Measurements from ENCODE around the gene ABCC8.

The ABCC8 gene

GRCh38 chr11:17383461-17383860, 93.2 kb downstream of the ABCC8 start:
- no peak for DNase-seq

GRCh38 chr11:17382046-17382728, 94.5 kb downstream of the ABCC8 start:
- DNase-seq: no peak

GRCh38 chr11:17381156-17381555, 95.5 kb downstream of the ABCC8 start:
- DNase-seq: no peak

GRCh38 chr11:17379383-17380180, 97.1 kb downstream of the ABCC8 start:
- no peak for DNase-seq

DNA sequence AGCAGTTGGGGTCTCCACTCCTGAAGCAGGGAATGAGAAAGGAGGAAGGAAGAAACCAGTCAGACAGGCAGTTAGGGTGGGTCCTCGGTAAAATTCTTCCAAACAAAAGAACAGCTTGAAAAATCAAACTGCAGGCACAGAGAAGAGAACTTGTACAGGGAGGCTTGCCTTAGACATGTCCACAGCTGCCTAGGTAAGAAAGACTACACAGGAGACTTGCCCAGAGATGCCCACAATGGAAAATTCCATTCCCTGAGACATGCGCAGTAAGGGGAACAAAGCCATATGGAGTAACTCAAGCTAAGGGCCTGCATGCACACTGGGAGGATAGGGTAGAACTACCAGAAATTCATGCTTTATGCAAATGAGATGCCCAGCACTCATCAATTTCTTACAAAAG, 98.0 kb downstream of the ABCC8 start:
- DNase-seq: no peak

GRCh38 chr11:17376493-17376892, 100.2 kb downstream of the ABCC8 start:
- DNase-seq: no peak

DNA sequence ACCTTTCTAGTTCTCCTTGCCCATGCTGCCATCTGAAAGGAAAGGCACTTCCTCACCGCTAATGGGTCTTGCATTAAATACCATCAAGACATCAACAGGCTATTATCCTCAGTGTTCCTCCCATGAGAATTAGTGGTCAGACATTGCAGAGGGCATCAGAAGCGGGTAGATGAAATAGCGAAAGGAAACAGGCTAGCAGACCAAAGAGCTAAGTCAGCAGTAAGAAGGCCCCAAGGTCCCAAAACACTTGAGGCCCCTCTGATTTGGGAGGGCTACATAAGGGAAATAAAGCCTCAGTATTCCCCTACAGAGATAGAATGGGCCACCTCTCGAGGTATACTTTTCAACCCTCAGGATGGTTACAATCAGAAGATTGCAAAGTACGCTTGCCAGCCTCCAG, 101.1 kb downstream of the ABCC8 start:
- no peak for DNase-seq

GRCh38 chr11:17371614-17372013, 105.0 kb downstream of the ABCC8 start:
- no peak for DNase-seq

DNA sequence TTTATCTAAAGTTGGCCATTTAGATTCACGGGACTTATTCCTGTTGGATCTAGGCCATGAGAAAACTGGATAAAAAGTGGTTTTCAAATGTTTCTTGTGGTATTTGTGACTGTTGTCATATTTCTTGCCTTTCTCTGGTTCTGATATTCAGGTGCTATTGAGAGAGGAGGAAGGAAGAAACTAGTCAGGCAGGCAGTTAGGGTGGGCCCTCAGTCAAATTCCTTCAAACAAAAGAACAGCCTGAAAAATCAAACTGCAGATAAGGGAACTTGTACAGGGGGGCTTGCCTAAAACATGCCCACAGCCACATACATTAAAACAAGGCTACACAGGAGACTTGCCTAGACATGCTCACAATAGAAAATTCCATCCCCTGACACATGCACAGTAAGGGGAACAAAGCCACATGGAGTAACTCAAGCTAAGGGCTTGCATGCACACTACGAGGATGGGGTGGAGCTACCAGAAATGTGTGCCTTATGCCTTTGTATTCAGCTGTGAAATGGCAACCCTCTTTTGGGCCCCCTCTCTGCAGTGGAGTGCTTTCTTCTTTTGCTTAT, 106.9 kb downstream of the ABCC8 start:
- no peak for DNase-seq

DNA sequence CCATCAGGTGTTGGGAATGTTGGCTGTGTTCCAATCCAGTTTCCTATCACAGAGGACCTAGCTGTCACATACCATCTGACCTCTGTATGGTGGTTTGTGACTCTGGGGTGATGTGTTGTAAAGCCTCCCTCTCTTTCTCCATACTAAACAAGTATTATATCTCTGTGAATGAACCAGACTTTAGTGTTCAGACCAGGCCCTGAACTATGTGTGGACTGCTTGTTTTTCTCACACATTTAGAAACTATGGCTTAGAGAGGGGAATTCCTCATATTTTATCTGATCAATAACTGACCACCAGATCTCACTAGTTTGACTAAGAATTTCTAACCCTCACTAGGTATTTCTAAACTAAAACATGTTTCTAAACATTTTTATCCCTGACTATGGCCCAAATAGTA, 107.6 kb downstream of the ABCC8 start:
- no peak for DNase-seq

DNA sequence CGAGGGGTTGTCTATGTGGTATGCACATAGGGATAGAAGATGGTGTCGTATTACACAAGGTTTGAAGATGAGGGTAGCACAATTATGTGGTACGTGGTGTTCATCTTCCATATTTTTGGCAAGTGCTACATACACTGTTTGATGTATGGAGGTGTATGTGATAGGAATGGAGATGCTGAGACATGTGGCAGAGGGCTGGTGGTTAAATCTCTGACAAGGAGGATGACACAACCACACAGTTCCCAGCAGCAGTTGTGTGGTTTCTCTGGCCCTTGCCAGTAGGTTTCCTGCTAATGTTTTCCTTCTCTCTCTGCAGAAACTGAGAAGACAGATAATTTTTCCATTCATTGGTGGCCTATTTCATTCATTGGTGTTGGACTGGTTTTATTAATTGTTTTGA, 108.1 kb downstream of the ABCC8 start:
- DNase-seq: no peak

GRCh38 chr11:17366495-17366894, 110.2 kb downstream of the ABCC8 start:
- DNase-seq: no peak

- no peak for DNase-seq
Measured at GRCh38 chr11:17354601-17354991, 122.0 kb downstream of the ABCC8 start.

DNA sequence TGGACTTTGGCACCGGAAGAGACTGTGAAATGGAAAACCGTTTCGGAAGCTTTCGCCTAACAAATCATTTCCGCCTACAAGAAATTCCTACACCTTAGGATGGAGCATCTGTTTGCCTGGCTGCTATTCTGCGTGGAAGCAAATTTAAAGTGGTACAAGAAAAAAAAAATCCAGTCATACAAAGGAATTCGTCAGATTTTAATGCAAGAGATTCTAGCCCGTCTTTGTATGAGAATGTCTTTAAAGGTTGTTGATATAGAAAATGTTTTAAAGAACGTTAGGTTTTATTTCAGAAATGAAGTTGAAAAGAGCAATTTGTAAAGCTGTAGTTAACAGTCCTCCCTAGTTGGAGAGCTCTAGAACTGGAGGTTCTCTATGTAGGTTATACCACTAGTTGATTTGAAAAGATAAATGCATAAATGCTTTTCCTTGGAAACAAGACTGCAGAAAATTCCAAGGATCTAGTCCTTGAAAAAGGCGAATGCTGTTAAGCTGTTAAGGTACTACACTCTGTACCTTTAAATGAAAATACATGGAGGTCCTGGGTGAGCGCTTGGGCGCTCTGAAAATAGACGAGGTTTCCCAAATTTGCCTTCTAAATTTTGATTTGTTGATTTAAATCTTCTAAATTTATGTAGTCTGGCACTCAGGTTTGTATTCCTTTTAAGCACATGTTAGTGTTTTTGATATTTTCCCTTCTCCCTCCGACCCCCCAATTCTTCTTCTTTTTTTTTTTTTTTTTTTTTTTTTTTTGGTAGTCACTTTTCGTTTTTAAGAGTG, 122.6 kb downstream of the ABCC8 start:
- no peak for DNase-seq

DNA sequence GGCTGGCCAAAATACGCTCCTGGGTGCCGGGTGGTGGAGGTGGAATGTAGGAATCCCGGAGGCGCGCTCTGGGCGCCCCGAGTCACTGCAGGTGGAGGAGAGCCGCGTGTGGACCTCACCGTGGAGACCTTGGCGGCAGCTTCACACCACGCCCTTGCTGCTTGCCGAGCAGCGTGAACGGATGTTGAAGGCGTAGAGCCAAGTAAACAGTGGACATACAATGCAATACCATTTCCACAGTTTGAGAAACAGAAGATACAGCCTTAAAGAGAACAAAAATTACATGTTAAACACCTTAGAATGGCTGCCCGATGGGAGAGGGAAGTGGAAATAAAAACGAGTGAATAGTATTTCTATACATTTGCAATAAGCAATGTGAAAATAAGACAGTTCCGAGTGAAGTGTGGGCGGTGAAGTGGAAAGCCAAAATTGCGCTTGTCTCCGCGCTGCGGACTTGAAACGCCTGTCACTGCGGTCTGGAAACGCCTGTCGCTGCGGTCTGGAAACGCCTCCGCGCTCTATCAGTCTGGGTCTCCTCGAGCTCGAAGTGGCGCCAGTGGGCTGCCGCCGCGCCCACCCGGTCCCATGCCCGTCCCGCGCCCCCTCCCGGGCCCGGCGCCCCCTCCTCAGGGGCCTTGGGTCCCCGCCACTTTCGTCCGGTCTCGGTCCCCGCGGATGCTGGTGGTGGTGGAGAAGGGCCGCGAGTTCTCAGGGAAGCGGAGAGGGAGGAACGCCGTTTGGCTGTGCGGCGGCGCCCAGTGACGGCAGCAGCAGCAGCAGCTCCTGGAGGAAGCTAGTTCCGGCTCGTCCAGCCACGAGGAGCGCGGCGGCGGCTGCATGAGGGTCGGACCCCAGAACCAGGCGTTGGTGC, 123.5 kb downstream of the ABCC8 start:
- peak; percentile 58 for DNase-seq

- DNase-seq: peak; percentile 7
Measured at GRCh38 chr11:17351510-17352176, 125.0 kb downstream of the ABCC8 start, which contains the start of gene NCR3LG1. NCR3LG1 (plus strand) TSS chr11:17351800; CDS start chr11:17351970, 170 bp downstream.

- DNase-seq: no peak
Measured at GRCh38 chr11:17351172-17351509, 125.5 kb downstream of the ABCC8 start.

DNA sequence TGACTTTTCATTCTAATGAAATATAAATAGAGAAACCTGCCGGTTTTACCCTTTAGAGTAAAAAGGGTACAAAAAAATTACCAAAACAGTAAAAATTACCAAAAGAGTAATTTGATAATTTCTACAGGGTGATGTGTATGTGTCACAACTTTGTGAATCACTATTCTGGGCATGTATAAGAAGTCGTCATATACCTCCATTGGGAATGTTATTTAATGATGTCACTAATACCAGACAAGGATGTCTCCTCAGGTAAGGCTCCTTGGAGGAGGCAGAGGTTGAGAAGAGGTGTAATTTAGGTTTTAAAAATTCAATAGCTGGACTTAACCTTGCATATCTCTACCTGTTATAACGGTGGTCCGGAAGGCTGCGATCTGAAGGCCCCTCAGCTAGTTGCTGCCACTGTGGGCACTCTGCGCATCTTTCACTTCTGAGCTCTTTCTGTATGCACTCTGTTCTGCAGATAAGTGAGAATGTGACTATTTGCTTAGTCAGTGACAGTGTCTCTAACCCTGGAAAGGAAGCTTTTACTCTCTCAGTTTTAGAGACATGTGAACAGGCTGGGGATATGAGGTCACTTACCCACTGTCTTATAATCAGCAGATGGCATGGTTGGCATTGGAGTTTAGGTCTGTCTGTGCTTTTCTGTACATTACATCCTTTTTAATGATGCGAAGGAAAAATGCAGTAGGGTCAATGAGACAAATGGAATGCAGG, 126.0 kb downstream of the ABCC8 start:
- DNase-seq: no peak

DNA sequence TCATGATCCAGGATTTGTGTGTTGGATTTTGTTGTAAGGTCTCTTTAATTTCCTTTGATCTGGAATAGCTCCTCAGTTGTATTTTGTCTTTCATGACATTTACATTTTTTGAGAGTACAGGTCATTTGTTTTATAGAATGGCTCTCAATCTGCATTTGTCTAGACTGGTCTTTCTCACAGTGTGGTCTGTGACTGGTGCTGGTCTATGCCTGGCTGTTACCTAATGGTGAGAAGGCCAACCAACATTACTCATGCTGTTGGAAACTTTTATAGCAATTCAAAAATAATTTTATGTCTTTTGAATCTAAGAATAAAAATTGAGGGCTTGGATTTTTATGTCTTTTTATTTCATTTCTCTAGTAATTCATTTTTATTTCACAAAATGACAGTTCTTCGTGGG, 129.0 kb downstream of the ABCC8 start:
- no peak for DNase-seq

DNA sequence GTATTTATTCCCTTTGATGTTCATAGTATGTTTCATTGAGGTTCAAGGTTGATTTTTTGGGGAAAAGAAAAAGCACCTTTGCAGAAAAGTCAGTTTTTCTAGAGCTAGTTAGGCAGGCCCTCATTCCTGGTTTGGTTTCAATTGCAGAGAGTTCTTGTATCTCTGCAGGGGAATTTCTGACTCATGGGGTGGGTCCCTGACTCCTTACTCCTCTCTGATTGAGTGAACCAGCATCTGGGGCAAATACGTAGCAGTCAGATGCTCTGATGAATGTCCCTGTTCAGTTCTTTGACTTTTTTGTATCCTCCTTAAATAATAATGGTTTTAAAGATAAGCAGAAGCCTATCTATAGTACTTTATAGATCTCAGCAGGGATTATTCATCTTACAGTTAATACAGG, 132.7 kb downstream of the ABCC8 start:
- DNase-seq: no peak

DNA sequence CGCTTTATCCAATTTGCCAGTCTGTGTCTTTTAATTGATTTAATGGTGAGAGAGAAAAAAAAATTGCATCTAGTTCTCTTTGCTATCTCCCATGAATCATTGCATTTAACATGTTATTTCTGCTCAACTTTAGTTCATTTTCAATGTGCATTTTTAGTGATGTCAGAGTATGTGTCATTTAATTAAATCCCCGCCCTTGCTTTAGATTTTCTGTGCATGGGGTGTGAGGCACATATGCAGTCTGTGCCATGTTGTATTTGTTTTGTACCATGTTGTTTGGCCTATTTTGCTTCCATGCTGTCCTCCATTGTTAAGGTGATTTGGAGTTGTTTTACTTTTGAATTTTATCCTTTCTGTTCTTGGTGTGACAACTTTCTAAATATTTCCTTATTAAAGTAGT, 133.4 kb downstream of the ABCC8 start:
- DNase-seq: no peak

All from T1000 (cell line).